ENCODE measurements around the gene MYO1G.

Gene MYO1G

DNA sequence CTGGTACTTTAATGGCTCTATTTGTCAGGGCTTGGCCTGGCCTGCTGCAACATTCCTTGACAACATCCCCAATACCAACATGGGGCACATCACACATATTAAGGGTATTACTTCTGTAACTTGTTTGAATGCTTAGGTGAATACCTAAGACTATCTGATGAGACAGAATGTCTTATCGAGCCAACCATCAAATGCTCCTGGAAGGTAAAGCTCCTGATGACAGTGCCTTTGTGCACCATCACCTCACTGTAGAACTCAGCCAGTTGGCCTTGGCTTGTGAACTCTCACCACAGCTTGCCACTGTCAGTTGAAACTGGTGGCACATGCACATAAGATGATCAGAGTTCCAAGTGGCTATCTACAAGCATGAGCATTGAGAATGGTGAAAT lies 3.7 kb upstream of the MYO1G start:
- H3K27ac ChIP-seq: 0 out of 2 replicates have a peak overlapping the region, but pooled peaks have one; percentile 32
- TF ChIP-seq CTCF (IDR thresholded peaks at IDR 0.05) (no peak), ZFX (IDR thresholded peaks at IDR 0.05; ENCODE audit: borderline replicate concordance) (no peak)

GRCh38 chr7:44981035-44981706 lies 2.4 kb upstream of the MYO1G start:
- TF ChIP-seq CTCF (IDR thresholded peaks at IDR 0.05): no peak; the same call in 1 of the 2 replicates
- TF ChIP-seq ZFX (IDR thresholded peaks at IDR 0.05; ENCODE audit: borderline replicate concordance): no peak
- peak overlapping the region; percentile 32; the same call in 1 of the 2 replicates for H3K27ac ChIP-seq

DNA sequence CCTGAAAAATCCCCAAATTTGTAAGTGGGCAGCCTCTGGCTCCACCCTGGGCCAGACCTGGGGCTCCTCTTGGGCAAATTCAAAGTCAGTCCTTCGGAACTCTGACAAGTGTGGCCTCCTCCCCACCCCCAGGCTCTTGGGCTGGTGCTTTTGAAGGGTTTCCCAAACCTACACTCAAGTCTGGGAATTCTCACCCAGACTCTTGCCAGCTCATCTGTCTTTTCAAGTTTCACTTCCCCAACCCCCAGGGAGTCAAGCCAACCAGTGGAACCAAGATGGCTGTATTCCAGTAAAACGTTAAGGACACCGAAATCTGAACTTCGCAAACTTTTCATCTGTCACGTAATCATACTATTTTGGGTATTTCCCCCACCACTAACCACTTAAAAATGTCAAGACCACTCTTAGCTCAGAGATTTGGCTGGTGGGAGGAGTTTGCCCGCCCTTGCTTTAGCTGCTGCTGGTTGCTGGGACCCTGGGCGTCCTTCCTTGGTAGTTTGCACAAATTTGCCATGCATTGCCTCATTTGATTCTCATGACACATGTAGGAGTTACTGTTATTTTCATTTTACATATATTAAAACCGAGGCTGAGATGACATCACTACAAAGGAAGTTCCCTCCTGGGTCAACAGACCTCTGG lies 1.7 kb upstream of the MYO1G start:
- peak overlapping the region; percentile 32; the same call in 1 of the 2 replicates for H3K27ac ChIP-seq
- TF ChIP-seq ZFX (IDR thresholded peaks at IDR 0.05; ENCODE audit: borderline replicate concordance): no peak
- TF ChIP-seq CTCF (IDR thresholded peaks at IDR 0.05): no peak

- H3K27ac ChIP-seq: peak overlapping the region; percentile 32; the same call in 1 of the 2 replicates
- TF ChIP-seq CTCF (IDR thresholded peaks at IDR 0.05) (no peak), ZFX (IDR thresholded peaks at IDR 0.05; ENCODE audit: borderline replicate concordance) (no peak)
Observed at GRCh38 chr7:44979481-44980392, 922 bp upstream of the MYO1G start.

GRCh38 chr7:44977959-44978335 lies 868 bp downstream of the MYO1G start:
- no peak for TF ChIP-seq CTCF (IDR thresholded peaks at IDR 0.05)
- TF ChIP-seq ZFX (IDR thresholded peaks at IDR 0.05; ENCODE audit: borderline replicate concordance): no peak
- no peak overlapping the region for H3K27ac ChIP-seq

DNA sequence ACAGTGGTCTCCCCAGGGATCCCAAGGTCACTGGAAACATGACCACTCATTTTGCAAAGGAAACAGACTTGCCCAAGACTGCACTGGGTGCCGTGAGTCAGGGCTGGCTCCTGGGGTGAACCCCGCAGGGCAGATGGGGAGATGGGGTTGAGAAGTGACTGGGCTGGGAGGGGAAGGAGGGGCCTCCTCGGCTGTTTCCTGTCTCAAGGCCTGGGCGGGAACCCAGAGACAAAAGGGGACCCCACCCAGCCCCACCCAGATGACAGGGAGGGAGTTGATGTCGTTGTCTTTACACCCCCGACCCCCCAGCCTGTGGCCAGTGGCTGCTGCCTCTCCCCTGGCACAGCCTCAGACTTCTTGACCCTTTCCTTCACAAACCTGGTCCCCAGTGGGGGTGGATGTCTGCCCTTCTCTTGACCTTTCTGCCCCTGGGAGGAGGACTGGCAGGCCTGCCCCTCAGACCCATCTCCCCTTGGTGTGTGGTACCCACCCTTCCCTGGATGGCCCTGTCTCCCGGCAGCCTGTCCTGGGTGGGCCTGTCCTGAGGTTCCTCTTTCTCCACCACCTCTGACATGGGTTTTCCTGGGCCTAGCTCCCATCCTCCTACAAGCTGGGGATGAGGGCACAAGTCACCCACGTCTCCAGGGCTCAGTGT lies 1.4 kb downstream of the MYO1G start:
- no peak overlapping the region for H3K27ac ChIP-seq
- TF ChIP-seq ZFX (IDR thresholded peaks at IDR 0.05; ENCODE audit: borderline replicate concordance): no peak
- no peak for TF ChIP-seq CTCF (IDR thresholded peaks at IDR 0.05)

All from 22Rv1 (cell line).